Measurements from ENCODE around the gene SF3A1.
"Not testable (repeated sequence)": the region's sequence is repeated elsewhere in the genome, so short reads cannot be mapped to it uniquely, and the experiment has no call there.

Gene SF3A1

GRCh38 chr22:30356449-30357235 is at the start of gene SF3A1, which contains the start of gene CCDC157:
SF3A1 (minus strand) TSS chr22:30356894; CDS start chr22:30356792, 102 bp downstream.
CCDC157 (plus strand) TSS chr22:30357007; CDS start chr22:30366001, 8,994 bp downstream.
- no peak for TF ChIP-seq CTCF (IDR thresholded peaks at IDR 0.05; ENCODE audit: poor library complexity, severe bottlenecking)
- peak within 1 kb of the TSS; percentile 59 for H3K27ac ChIP-seq (ENCODE audit: poor library complexity, severe bottlenecking)
- DNase-seq (ENCODE audit: low spot score) (peak; percentile 95), ATAC-seq (ENCODE audit: low read depth) (peak; percentile 95)
- H3K4me3 ChIP-seq (ENCODE audit: severe bottlenecking): peak within 1 kb of the TSS; percentile 87
- H3K4me1 ChIP-seq (ENCODE audit: insufficient read depth, poor library complexity, severe bottlenecking): peaks cover 5% of the 10 kb centered on the region
- H3K36me3 ChIP-seq (ENCODE audit: low read depth): peaks cover 24% of the 10 kb centered on the region
- H3K9me3 ChIP-seq (ENCODE audit: severe bottlenecking): no peaks in the 10 kb centered on the region
- H3K27me3 ChIP-seq (ENCODE audit: insufficient read depth, poor library complexity, severe bottlenecking): no peaks in the 10 kb centered on the region

- H3K27ac ChIP-seq (ENCODE audit: poor library complexity, severe bottlenecking): no peak overlapping the region
- ATAC-seq (ENCODE audit: low read depth) (no peak), DNase-seq (ENCODE audit: low spot score) (no peak)
- TF ChIP-seq CTCF (IDR thresholded peaks at IDR 0.05; ENCODE audit: poor library complexity, severe bottlenecking): no peak
- H3K4me1 ChIP-seq (ENCODE audit: insufficient read depth, poor library complexity, severe bottlenecking): peaks cover 14% of the 10 kb centered on the region
- H3K36me3 ChIP-seq (ENCODE audit: low read depth): peaks cover 89% of the 10 kb centered on the region
- no peaks in the 10 kb centered on the region for H3K9me3 ChIP-seq (ENCODE audit: severe bottlenecking)
- no peaks in the 10 kb centered on the region for H3K27me3 ChIP-seq (ENCODE audit: insufficient read depth, poor library complexity, severe bottlenecking)
- H3K4me3 ChIP-seq (ENCODE audit: severe bottlenecking): no peak overlapping the region
Observed at GRCh38 chr22:30406400-30406799, 49.7 kb upstream of the SF3A1 start.

GRCh38 chr22:30405731-30406130 is 49.0 kb upstream of the SF3A1 start:
- Histone ChIP-seq H3K4me3 (ENCODE audit: severe bottlenecking) (no peak overlapping the region), H3K4me1 (ENCODE audit: insufficient read depth, poor library complexity, severe bottlenecking) (peaks cover 14% of the 10 kb centered on the region), H3K36me3 (ENCODE audit: low read depth) (peaks cover 87% of the 10 kb centered on the region), H3K27ac (ENCODE audit: poor library complexity, severe bottlenecking) (no peak overlapping the region), H3K9me3 (ENCODE audit: severe bottlenecking) (no peaks in the 10 kb centered on the region), H3K27me3 (ENCODE audit: insufficient read depth, poor library complexity, severe bottlenecking) (no peaks in the 10 kb centered on the region)
- ATAC-seq (ENCODE audit: low read depth) (no peak), DNase-seq (ENCODE audit: low spot score) (no peak)
- TF ChIP-seq CTCF (IDR thresholded peaks at IDR 0.05; ENCODE audit: poor library complexity, severe bottlenecking): no peak

- no peaks in the 10 kb centered on the region for H3K9me3 ChIP-seq (ENCODE audit: severe bottlenecking)
- peaks cover 24% of the 10 kb centered on the region for H3K4me1 ChIP-seq (ENCODE audit: insufficient read depth, poor library complexity, severe bottlenecking)
- H3K4me3 ChIP-seq (ENCODE audit: severe bottlenecking): no peak overlapping the region
- DNase-seq (ENCODE audit: low spot score) (no peak), ATAC-seq (ENCODE audit: low read depth) (no peak)
- H3K36me3 ChIP-seq (ENCODE audit: low read depth): peaks cover 85% of the 10 kb centered on the region
- TF ChIP-seq CTCF (IDR thresholded peaks at IDR 0.05; ENCODE audit: poor library complexity, severe bottlenecking): no peak
- no peaks in the 10 kb centered on the region for H3K27me3 ChIP-seq (ENCODE audit: insufficient read depth, poor library complexity, severe bottlenecking)
- no peak overlapping the region for H3K27ac ChIP-seq (ENCODE audit: poor library complexity, severe bottlenecking)
Observed at GRCh38 chr22:30404307-30404706, 47.6 kb upstream of the SF3A1 start.

- H3K4me3 ChIP-seq (ENCODE audit: severe bottlenecking); H3K27ac ChIP-seq (ENCODE audit: poor library complexity, severe bottlenecking); DNase-seq (ENCODE audit: low spot score); H3K9me3 ChIP-seq (ENCODE audit: severe bottlenecking); H3K27me3 ChIP-seq (ENCODE audit: insufficient read depth, poor library complexity, severe bottlenecking); ATAC-seq (ENCODE audit: low read depth): not testable (repeated sequence)
- Histone ChIP-seq H3K36me3 (ENCODE audit: low read depth) (peaks cover 76% of the 10 kb centered on the region), H3K4me1 (ENCODE audit: insufficient read depth, poor library complexity, severe bottlenecking) (peaks cover 11% of the 10 kb centered on the region)
Observed at GRCh38 chr22:30402766-30403104, 46.0 kb upstream of the SF3A1 start.
